B cell (primary cell): ENCODE measurements around the gene CRAT. TPM values are rescaled to one million over a fixed set of nuclear protein-coding genes. Genes with fewer than 3 reads are reported as not detected.
A peak's percentile ranks its signal among the peaks of the same experiment; 100 is the strongest.

Experiments
- ATAC-seq: fragments of 200-7000 bp; cut with Tn5 transposase; one replicate; pipeline ENCODE4 v1.10.0; 2021; ENCODE audit warnings: low read depth, mild to moderate bottlenecking, moderate number of reproducible peaks, moderate library complexity
- CTCF ChIA-PET: fragments of 350-600 bp; sonication (Branson Sonifier 250); formaldehyde crosslinking; loops from one replicate; lab custom pipeline; 2021; ENCODE audit warnings: antibody characterized with exemption, inconsistent platforms; lab: Charles Lee
- POLR2A ChIA-PET: fragments of 350-600 bp; sonication (Branson Sonifier 250); formaldehyde crosslinking; loops from one replicate; lab custom pipeline; 2021; ENCODE audit warnings: antibody characterized with exemption; lab: Charles Lee
- DNase-seq: peaks from one replicate; pipeline ENCODE4 v3.0.0; 2013
- H2AFZ ChIP-seq: 2 replicates; pipeline ENCODE4 v1.6.1; 2012; ENCODE audit warnings: mild to moderate bottlenecking, low read depth, low read length; ENCODE audit not compliant: insufficient read depth, poor library complexity, severe bottlenecking
- H3K27ac ChIP-seq, 2 donors: 1 replicate in 1 of 2; 2 replicates in 1 of 2; pipeline ENCODE4 v1.5.1; 2012 to 2013; ENCODE audit warnings: low read length in 2 of 2, mild to moderate bottlenecking in 2 of 2, moderate library complexity in 1 of 2
- H3K27me3 ChIP-seq, 4 experiments: fragments of 200-600 bp in 1 of 4; sonication (generic) in 1 of 4; replicated peaks in 1 of 4; 1 replicate in 2 of 4; 2 replicates in 2 of 4; pipeline versions ENCODE4 v1.6.1 to v1.7.0; 2013 to 2016; ENCODE audit warnings: low read length in 3 of 4, mild to moderate bottlenecking in 2 of 4, mixed read lengths in 1 of 4, moderate library complexity in 1 of 4; ENCODE audit not compliant: insufficient read depth in 4 of 4, control insufficient read depth in 3 of 4; ENCODE audit errors: control extremely low read depth in 1 of 4
- H3K36me3 ChIP-seq, 2 experiments: replicated peaks in 1 of 2; 1 replicate in 1 of 2; 2 replicates in 1 of 2; pipeline versions ENCODE4 v1.6.1 to v1.7.1; 2013; ENCODE audit warnings: low read length in 1 of 2; ENCODE audit not compliant: insufficient read depth in 2 of 2, control insufficient read depth in 1 of 2; ENCODE audit errors: control extremely low read depth in 1 of 2, extremely low read depth in 1 of 2
- H3K4me1 ChIP-seq, 2 donors: fragments of 200-600 bp in 1 of 2; sonication (generic) in 1 of 2; 1 replicate in 1 of 2; 2 replicates in 1 of 2; pipeline versions ENCODE4 v1.5.1 to v1.6.1; 2013 to 2017; ENCODE audit warnings: low read length in 2 of 2; ENCODE audit not compliant: control insufficient read depth in 2 of 2, insufficient read depth in 2 of 2
- H3K4me2 ChIP-seq: replicated peaks from 2 replicates; pipeline ENCODE3; 2012; ENCODE audit warnings: mild to moderate bottlenecking, low read depth, low read length; ENCODE audit not compliant: poor library complexity, severe bottlenecking
- H3K4me3 ChIP-seq, 5 experiments: fragments of 200-600 bp in 1 of 5; sonication (generic) in 1 of 5; 1 replicate in 3 of 5; 2 replicates in 2 of 5; pipeline versions ENCODE4 v1.5.1 to v1.7.0; 2011 to 2016; ENCODE audit warnings: low read length in 4 of 5, mild to moderate bottlenecking in 4 of 5, low read depth in 2 of 5, control low read depth in 1 of 5, moderate library complexity in 1 of 5; ENCODE audit not compliant: insufficient read depth in 1 of 5; ENCODE audit errors: control extremely low read depth in 1 of 5, extremely low read depth in 1 of 5
- H3K79me2 ChIP-seq: fragments of 200-600 bp; sonication (generic); one replicate; pipeline ENCODE4 v1.6.0; 2016; ENCODE audit warnings: low read length; ENCODE audit not compliant: control insufficient read depth, insufficient read depth
- H3K9ac ChIP-seq: fragments of 200-600 bp; sonication (generic); 2 replicates; pipeline ENCODE4 v1.6.1; 2017; ENCODE audit warnings: mild to moderate bottlenecking, low read length, moderate library complexity
- H3K9me3 ChIP-seq, 3 donors: one replicate each; pipeline versions ENCODE4 v1.6.1 to v1.7.1; 2013; ENCODE audit warnings: low read length in 2 of 3; ENCODE audit not compliant: control insufficient read depth in 2 of 3, insufficient read depth in 1 of 3; ENCODE audit errors: control extremely low read depth in 1 of 3
- H4K20me1 ChIP-seq: 2 replicates; pipeline ENCODE4 v1.6.0; 2012; ENCODE audit warnings: mild to moderate bottlenecking, low read length; ENCODE audit not compliant: insufficient read depth, control insufficient read depth, poor library complexity, severe bottlenecking
- H3K27ac Mint-ChIP-seq: one replicate; pipeline ENCODE4 v1.8.0; 2021; ENCODE audit warnings: mixed read lengths
- H3K27me3 Mint-ChIP-seq: one replicate; pipeline ENCODE4 v1.8.0; 2021; ENCODE audit warnings: mixed read lengths
- H3K4me1 Mint-ChIP-seq: one replicate; pipeline ENCODE4 v1.8.0; 2021; ENCODE audit warnings: mixed read lengths
- H3K4me3 Mint-ChIP-seq: one replicate; pipeline ENCODE4 v1.8.0; 2021; ENCODE audit warnings: mixed read lengths
- H3K9me3 Mint-ChIP-seq: one replicate; pipeline ENCODE4 v1.8.0; 2022; ENCODE audit warnings: mixed read lengths; ENCODE audit not compliant: insufficient read depth
- CTCF ChIP-seq: fragments of 200-600 bp; IDR thresholded peaks from one replicate; pipeline ENCODE4 v1.8.0; 2022; ENCODE audit warnings: antibody characterized with exemption, mild to moderate bottlenecking
- EZH2 ChIP-seq: IDR thresholded peaks from 2 replicates; pipeline ENCODE4 v1.6.1; 2012; ENCODE audit warnings: borderline replicate concordance, low read depth, mild to moderate bottlenecking, moderate library complexity, low read length; ENCODE audit not compliant: insufficient read depth, poor library complexity, severe bottlenecking
- WGBS: methylation state at CpG from one replicate; pipeline ENCODE4 v1.1.5; 2013; ENCODE audit warnings: missing lambda C conversion rate; ENCODE audit not compliant: insufficient coverage; 5-methylcytosine and 5-hydroxymethylcytosine counted together
- intact Hi-C: fragments of 100-400 bp; cut with micrococcal nuclease; formaldehyde crosslinking; loops from one replicate; pipeline ENCODE4 v1.10.0; 2022
- polyA plus RNA-seq: library from polyadenylated mRNA; depleted of rRNA; stranded (reverse); fragments of >200 nt; gene quantifications from 2 replicates; pipeline ENCODE4 v1.2.3, GENCODE V29; 2012
- total RNA-seq, 2 donors: library from RNA; stranded (reverse); fragments of 120-200 nt in 1 of 2; gene quantifications; 1 replicate in 1 of 2; 2 replicates in 1 of 2; pipeline versions ENCODE4 v1.2.3 to v1.2.4, GENCODE V29; 2013 to 2022

The CRAT gene
- total and polyA plus RNA-seq, 2 donors (not counting 1 experiment from before 2014, with no cell fraction given), result 8.0 to 14.1 TPM

DNA sequence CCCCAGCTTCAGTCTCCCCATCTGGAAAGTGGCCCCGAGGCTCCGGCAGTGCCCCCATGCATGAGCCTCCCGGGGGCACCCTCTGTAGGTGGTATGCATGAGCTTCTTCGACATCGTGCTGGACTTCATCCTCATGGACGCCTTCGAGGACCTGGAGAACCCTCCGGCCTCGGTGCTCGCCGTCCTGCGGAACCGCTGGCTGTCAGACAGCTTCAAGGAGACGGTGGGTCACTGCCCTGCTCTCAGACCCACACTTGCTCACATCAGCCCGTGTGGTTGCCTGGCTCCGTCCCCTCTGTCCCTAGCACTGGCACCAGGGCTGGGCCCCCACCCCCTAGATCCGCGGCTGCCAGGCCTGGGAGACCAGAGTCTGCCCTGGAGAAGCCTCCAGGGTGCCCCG, 42.5 kb downstream of the CRAT start:
- no peaks in the 10 kb centered on the region for H3K9me3 Mint-ChIP-seq
- H3K79me2 ChIP-seq, result no peaks in the 10 kb centered on the region
- intact Hi-C loops, result no loop called here
- peak overlapping the region; percentile 77 to 79 for H3K27ac ChIP-seq
- H3K27me3 ChIP-seq, result no peaks in the 10 kb centered on the region
- H3K4me3 ChIP-seq, result no peak overlapping the region
- peak overlapping the region; percentile 76 for H3K4me2 ChIP-seq
- H3K9ac ChIP-seq, result no peak overlapping the region
- H3K4me3 Mint-ChIP-seq, result no peak overlapping the region
- H3K4me1 Mint-ChIP-seq, result peaks cover 25% of the 10 kb centered on the region
- H2AFZ ChIP-seq, result peak overlapping the region; percentile 69
- CTCF ChIA-PET, result interaction anchor here (0.5 to 1.3 kb wide), 3 partner anchors 38 to 1950 kb away, joined by 3 read pairs; no protein-coding TSS in a partner anchor
- ATAC-seq (no peak), DNase-seq (no peak)
- POLR2A ChIA-PET, result interaction anchor here (0.5 kb wide), 1 partner anchor 823 kb away, joined by 6 read pairs; no protein-coding TSS in a partner anchor
- H3K4me1 ChIP-seq, result peaks cover 25 to 37% of the 10 kb centered on the region in 2 donors
- no peaks in the 10 kb centered on the region for H3K27me3 Mint-ChIP-seq
- H3K27ac Mint-ChIP-seq, result peak overlapping the region; percentile 97
- no peak for TF ChIP-seq EZH2
- no peak for TF ChIP-seq CTCF
- H4K20me1 ChIP-seq, result no peaks in the 10 kb centered on the region
- WGBS, result 89% methylated on average over 16 of the region's 19 CpGs
- H3K36me3 ChIP-seq, result peaks cover 0 to 26% of the 10 kb centered on the region in 2 experiments
- no peaks in the 10 kb centered on the region for H3K9me3 ChIP-seq

GRCh38 chr9:129064499-129064908, 46.1 kb downstream of the CRAT start:
- H3K79me2 ChIP-seq, result no peaks in the 10 kb centered on the region
- intact Hi-C loops, result no loop called here
- no peak overlapping the region for H3K4me2 ChIP-seq
- H3K9me3 ChIP-seq, result no peaks in the 10 kb centered on the region
- no peak for ATAC-seq
- POLR2A ChIA-PET, result interaction anchor here (0.7 kb wide), 1 partner anchor 19 kb away, joined by 4 read pairs; no protein-coding TSS in a partner anchor
- no peak overlapping the region for H3K27ac ChIP-seq
- H3K4me1 ChIP-seq, result peaks cover 14 to 18% of the 10 kb centered on the region in 2 donors
- H3K9ac ChIP-seq, result no peak overlapping the region
- H2AFZ ChIP-seq, result no peak overlapping the region
- H3K4me3 Mint-ChIP-seq, result no peak overlapping the region
- no peak for TF ChIP-seq EZH2
- TF ChIP-seq CTCF, result no peak
- no peaks in the 10 kb centered on the region for H3K27me3 ChIP-seq
- CTCF ChIA-PET, result interaction anchor here (0.7 kb wide), 1 partner anchor 56 kb away, joined by 3 read pairs; no protein-coding TSS in a partner anchor
- 100% methylated on average over 2 of the region's 8 CpGs for WGBS
- peaks cover 0 to 51% of the 10 kb centered on the region in 2 experiments for H3K36me3 ChIP-seq
- no peaks in the 10 kb centered on the region for H4K20me1 ChIP-seq
- H3K4me3 ChIP-seq, result no peak overlapping the region
- H3K9me3 Mint-ChIP-seq, result no peaks in the 10 kb centered on the region
- H3K27me3 Mint-ChIP-seq, result no peaks in the 10 kb centered on the region
- no peak overlapping the region for H3K27ac Mint-ChIP-seq
- DNase-seq, result no peak
- H3K4me1 Mint-ChIP-seq, result peaks cover 15% of the 10 kb centered on the region
